HL-60/S4 treated with phorbol 12-myristate 13-acetate at 8.2 ng/mL for 4 days and 3 days (cell line): Measurements from ENCODE around the gene AKR1B1.

ENCODE experiments used
- in situ Hi-C: fragments of 300-500 bp; cut with MboI; formaldehyde crosslinking; loops from 2 replicates; pipeline ENCODE4 v1.15.0; 2022; ENCODE audit warnings: low sequenced_read_pairs

AKR1B1 gene

DNA sequence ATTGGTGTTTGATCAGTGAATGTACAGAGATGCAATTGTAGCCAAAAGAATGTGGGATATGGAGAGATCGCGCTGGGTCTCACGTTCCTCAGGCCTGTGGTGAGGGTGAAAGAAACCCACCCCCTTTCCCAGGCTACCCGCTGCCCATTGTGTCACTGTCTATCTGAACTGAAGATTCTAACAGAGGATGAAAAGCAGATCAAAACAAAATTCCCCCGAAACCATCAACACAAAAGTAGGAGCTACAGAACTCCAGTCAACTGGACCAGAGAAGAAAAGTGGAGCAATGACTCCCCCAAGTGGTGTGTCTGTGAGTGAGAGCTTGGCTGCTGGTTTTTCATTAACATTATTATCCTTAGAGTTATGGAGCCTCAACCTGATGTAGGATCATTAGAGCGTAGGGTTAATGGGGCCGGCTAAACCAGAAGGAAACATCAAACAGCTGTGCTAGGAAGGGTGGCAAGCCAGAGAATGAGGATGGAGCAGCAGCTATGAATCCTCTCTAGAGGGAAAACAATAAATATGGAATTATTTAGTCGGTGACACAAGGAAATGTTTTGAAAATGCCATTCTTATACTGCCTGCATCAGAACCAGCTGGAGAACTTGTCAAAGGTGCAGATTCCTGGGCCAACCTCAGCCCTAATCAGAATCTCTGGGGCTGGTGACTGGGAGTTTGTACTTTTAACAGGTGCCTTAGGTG is 38.3 kb downstream of the AKR1B1 start:
- in situ Hi-C loops = no loop called here

DNA sequence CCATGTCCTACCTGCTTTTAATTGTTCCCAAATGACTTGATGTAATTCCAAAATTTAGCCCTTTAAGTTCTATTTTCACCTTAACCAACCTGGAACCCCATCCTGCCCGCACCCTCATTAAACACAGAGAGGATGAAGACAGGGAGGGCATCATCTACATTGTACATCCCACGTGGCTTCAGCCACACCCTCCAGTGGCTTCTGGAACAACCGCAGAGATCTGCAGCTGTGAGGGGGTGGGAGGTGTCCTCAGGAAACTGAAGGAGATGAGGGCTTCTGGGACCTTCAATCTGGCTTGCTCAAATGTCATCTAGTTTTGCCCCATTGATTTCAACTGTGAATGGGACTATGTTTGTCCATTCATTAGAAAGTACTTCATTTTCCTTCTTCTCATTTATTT is 39.0 kb downstream of the AKR1B1 start:
- in situ Hi-C loops = no loop called here

DNA sequence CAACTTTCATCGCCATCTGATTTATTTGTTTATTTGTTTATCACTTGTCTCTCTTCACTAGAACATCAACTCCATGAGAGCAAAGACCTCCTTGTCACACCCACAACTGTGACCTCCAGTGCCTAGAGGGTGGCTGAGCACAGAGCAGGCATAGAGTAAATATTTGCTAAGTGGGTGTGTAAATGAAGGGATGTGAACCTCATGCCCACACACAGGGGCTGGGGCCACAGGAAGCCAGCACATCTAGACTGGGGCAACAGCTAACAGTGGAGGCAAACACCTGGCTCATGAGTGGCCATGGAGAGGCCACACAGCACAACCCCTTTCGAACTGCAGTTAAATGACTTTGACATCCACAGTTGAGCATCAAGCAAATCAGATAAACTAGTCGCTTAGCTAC is 39.8 kb downstream of the AKR1B1 start:
- in situ Hi-C loops = no loop called here

DNA sequence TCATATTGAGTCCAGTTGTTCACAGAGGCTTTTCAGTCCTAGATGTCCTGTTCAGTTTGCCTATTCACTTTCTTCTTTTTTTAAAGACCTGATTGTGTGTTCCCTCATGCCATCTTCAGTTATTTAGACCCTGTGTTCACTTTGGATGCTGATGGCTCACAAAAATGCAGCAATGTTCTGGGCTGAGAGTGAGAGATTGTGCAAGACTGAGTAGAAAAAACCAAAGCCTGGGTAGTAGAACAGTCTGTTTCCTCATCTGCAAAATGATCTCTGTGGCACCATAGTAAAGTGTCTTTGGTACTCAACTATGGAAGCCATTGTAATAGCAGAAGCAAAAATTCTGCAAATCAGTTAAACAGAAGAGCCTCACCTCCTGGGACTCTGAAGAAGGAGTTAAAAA is 43.2 kb downstream of the AKR1B1 start:
- in situ Hi-C loops = no loop called here

DNA sequence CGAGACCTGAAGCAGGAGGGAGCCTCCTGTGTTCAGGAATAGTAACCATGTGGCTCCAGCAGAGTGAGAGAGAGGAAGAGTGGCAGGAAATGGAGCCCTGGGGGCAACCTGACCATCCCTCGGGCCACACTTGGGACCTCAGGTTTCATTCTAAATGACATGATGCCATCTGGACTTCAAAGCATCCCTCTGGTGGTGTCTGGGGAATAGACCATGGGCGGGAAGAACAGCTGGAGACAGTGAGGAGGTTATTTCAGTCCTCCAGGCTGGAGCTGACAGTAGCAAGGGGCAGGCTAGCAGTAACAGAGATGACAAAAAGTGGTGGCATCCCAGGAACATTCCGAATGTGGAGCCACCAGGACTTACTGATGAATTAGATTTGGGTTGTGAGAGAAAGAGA is 44.8 kb downstream of the AKR1B1 start:
- in situ Hi-C loops = no loop called here

DNA sequence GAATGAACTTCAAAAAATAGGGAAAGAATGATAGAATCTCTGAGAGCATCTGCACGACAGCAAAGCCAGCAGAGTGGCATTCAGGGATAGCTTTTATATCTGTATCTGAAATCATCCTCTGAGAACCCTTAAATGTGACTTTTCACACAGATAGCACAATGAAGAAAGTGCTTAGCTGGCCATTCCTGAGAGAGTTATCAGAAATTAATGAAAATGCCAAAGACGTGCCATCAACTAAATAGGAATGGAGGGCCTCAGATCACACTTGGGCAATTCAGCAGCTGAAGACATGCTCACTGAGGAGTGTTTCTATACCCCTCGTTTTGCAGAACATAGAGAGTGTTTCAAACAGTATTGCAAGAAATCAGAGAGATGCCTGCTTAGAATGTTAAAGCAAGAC is 51.6 kb downstream of the AKR1B1 start:
- in situ Hi-C loops = no loop called here

DNA sequence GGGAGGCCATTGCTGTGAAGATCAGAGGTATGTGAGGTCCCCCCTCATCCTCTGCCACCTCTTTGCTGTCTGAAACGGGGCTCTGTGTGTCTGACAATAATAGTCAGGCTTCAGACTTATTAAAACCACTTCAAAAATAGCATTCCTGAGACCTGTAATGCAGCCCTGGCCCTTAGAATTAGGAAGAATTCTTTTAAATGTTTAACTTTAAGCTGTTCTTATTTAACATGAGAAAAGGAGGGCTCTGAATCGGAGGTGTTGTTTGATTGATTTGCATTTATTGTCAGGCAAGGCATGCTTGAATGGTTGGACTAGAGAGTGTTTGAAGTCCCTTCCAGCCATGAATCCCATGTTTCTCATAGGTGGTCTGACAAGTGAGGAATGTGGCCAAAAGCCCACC is 52.5 kb downstream of the AKR1B1 start:
- in situ Hi-C loops = no loop called here

DNA sequence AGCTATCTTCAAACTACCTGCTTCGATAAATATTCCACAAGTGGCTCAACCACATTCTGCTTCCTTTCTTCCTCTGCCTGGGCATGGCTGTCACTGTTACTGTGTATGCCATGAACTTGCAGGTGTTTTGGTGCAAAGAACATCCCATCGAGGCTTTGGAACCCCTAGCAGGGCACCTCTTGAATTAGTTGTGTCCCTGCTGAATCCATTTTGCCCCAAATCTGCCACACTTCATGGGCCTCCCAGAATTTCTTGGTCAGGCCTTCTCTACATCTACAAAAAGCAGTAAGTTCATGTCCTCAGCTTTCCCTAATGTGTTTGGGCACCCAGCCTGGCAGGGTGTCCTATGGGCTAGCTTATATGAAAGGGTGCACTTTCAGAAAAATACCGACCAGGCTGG is 53.6 kb downstream of the AKR1B1 start:
- in situ Hi-C loops = no loop called here

DNA sequence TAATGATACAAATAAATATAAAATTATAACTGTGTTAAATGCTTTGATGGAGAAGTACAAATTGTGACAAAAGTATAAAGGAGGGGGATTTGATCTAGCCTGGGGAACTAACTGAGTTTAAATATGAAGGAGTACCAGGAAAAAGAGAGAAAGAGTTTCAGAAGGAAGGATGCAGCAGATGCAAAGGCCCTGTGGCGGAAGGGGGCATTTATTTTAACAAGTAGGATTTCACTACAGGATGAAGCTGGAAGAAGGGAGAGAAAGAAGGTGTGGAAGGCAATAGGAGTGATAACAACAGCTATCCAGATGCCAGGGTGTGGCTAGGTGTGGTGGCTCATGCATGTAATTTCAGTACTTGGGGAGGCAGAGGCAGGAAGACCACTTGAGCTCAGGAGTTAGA is 55.8 kb downstream of the AKR1B1 start:
- in situ Hi-C loops = no loop called here

DNA sequence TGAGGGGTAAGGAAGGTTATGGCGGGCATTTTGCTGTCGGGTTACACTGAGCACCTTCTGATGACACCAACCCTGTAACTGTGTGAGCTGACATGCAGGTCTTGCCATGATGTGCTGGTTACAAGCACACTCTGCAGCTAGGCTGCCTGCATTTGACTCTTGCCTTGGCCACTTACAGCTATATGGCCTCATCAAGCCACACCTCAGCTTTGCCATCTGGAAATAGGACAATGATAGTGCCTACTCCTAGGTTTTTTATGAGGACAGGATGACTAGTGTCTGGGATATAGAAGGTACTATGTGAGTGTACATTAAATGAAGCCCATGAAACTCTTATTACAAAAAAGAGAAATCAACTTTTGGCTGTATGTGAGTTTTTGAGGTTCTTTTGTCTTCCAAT is 58.0 kb downstream of the AKR1B1 start:
- in situ Hi-C loops = no loop called here

DNA sequence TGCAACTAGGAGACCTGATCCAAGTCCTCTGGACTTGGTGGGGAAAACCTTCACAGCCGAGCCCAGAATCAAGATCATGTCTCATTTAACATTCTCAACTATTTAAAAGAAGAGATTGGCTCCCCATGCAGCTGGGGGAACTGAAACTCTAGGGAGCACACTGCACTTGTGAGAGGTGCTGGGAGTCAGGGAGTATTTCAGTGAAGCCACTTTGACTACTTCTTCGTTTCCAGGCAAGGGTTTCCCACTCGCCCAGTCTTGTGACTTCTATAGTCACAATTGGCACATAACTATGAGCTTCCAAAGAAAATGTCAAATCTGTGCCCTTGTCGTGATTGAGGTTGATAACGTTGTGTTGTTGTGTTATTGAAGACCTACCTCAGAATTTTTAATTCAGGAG is 62.9 kb downstream of the AKR1B1 start:
- in situ Hi-C loops = no loop called here

DNA sequence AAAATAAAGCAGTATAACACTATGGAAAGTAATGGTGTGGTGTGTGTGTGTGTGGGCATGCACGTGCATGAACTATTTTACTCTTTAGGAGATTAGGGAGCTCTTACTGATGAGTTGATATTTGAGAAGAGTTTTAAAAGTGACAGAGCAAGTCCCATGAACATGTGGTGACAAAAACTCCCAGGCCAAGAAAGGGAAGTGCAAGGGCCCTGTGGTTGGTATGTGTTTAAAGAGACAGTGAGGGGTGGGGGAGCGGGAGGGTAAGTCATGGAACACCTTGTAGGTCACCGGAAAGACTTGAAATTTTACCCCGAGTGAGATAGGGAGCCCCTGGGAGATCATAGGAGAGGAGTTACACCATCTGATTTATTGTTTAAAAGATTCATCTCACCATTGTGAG is 63.3 kb downstream of the AKR1B1 start:
- in situ Hi-C loops = no loop called here

DNA sequence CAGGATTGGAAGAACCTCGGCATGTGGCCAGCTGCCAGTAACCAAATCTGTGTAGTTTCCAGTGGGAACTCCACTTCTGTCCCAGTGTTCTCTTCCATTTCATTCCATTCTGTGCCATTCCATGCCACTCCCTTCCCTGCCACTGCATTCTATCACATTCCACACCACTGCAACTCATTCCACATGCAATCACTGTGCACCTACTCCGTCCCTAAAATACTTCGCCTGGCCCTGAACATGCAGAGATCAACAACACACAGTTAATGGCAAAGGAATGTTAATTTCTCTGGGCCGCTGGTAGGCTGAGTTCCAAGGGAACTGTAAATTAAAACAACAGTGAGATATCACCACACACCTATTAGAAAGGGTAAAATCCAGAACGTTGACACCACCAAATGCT is 64.8 kb downstream of the AKR1B1 start:
- in situ Hi-C loops = no loop called here
